Kidney (tissue), 14 donors: ENCODE data around the gene SCARB1. TPM values are rescaled to one million over a fixed set of nuclear protein-coding genes. Genes with fewer than 3 reads are reported as not detected.

Experiments
- DNase-seq, 5 donors: peaks; one replicate each; pipeline ENCODE4 v3.0.0-alpha.2; 2013 to 2020
- FAIRE-seq: peaks from 2 replicates; lab custom pipeline; 2012; peaks lifted over from hg19 to GRCh38; lab: Jason Lieb, UNC
- H3K27ac ChIP-seq, 2 donors: one replicate each; pipeline ENCODE4 v1.7.0; 2013; ENCODE audit warnings: low read depth in 2 of 2, low read length in 2 of 2, inconsistent platforms in 1 of 2
- H3K27me3 ChIP-seq: one replicate; pipeline ENCODE4 v1.7.1; 2013; ENCODE audit warnings: low read length, inconsistent platforms; ENCODE audit not compliant: control insufficient read depth, insufficient read depth
- H3K36me3 ChIP-seq, 3 donors: one replicate each; pipeline versions ENCODE4 v1.7.0 to v1.7.1; 2013; ENCODE audit warnings: low read length in 3 of 3, control low read depth in 1 of 3, inconsistent platforms in 1 of 3; ENCODE audit not compliant: insufficient read depth in 3 of 3, control insufficient read depth in 2 of 3
- H3K4me1 ChIP-seq, 3 donors: one replicate each; pipeline versions ENCODE4 v1.7.0 to v1.7.1; 2013; ENCODE audit warnings: low read length in 3 of 3, inconsistent platforms in 1 of 3, low read depth in 1 of 3; ENCODE audit not compliant: control insufficient read depth in 2 of 3, insufficient read depth in 2 of 3
- H3K4me3 ChIP-seq, 3 donors: one replicate each; pipeline versions ENCODE4 v1.7.0 to v1.8.1; 2013; ENCODE audit warnings: low read length in 3 of 3, control low read depth in 1 of 3, inconsistent platforms in 1 of 3
- H3K9ac ChIP-seq, 3 donors: one replicate each; pipeline versions ENCODE4 v1.7.0 to v1.7.1; 2013; ENCODE audit warnings: low read length in 3 of 3, control low read depth in 1 of 3, inconsistent platforms in 1 of 3
- H3K9me3 ChIP-seq, 3 donors: one replicate each; pipeline versions ENCODE4 v1.7.0 to v1.7.1; 2013; ENCODE audit warnings: low read length in 3 of 3, control low read depth in 1 of 3, inconsistent platforms in 1 of 3; ENCODE audit not compliant: control insufficient read depth in 2 of 3, insufficient read depth in 1 of 3
- intact Hi-C: fragments of 100-400 bp; cut with DNase I; formaldehyde crosslinking; loops from one replicate; pipeline ENCODE4 v1.11.1; 2022
- polyA plus RNA-seq: library from polyadenylated mRNA; stranded (reverse); fragments of 350-450 nt; fragmentation: Illumina TruSeq; extraction: RNeasy Lipid Tissue Mini Kit (QIAGEN cat#74804); gene quantifications from one replicate; pipeline ENCODE4 v1.2.3, GENCODE V29; 2014; ENCODE audit warnings: low read depth, low replicate concordance; ENCODE audit not compliant: insufficient read depth
- total RNA-seq: library from RNA; stranded (reverse); fragmentation: NEBNext Ultra II Directional; extraction: Animal tissue kit (Norgen Biotek cat#: 25700); gene quantifications from one replicate; pipeline ENCODE4 v1.2.1, GENCODE V29; 2021
- TF ChIP-seq, protein P1 (sequence below): IDR thresholded peaks from 3 replicates; pipeline ENCODE4 v1.5.1; 2012; ENCODE audit warnings: mild to moderate bottlenecking, moderate library complexity, borderline replicate concordance; ENCODE audit not compliant: insufficient read depth; ENCODE audit errors: extremely low read depth
- donor health status: control.
- donor health status: control.
- donor health status: control.
- donor health status: control.
- donor health status: control.
- donor health status: DM: yes; HTN: yes; CAD: no.
- donor health status: Normal renal cell carcinoma (clear cell type).

The SCARB1 gene
- total and polyA plus RNA-seq, 2 donors from 2014 or later: 12.3 to 13.2 TPM

- Histone ChIP-seq H3K9me3 (no peaks in the 10 kb centered on the region), H3K27ac (no peak overlapping the region), H3K9ac (no peak overlapping the region), H3K36me3 (peaks cover 0 to 3% (median 0%) of the 10 kb centered on the region in 3 donors), H3K4me1 (peaks cover 0 to 7% (median 3%) of the 10 kb centered on the region in 3 donors), H3K4me3 (no peak overlapping the region), H3K27me3 (no peaks in the 10 kb centered on the region)
- TF ChIP-seq, protein P1, sequence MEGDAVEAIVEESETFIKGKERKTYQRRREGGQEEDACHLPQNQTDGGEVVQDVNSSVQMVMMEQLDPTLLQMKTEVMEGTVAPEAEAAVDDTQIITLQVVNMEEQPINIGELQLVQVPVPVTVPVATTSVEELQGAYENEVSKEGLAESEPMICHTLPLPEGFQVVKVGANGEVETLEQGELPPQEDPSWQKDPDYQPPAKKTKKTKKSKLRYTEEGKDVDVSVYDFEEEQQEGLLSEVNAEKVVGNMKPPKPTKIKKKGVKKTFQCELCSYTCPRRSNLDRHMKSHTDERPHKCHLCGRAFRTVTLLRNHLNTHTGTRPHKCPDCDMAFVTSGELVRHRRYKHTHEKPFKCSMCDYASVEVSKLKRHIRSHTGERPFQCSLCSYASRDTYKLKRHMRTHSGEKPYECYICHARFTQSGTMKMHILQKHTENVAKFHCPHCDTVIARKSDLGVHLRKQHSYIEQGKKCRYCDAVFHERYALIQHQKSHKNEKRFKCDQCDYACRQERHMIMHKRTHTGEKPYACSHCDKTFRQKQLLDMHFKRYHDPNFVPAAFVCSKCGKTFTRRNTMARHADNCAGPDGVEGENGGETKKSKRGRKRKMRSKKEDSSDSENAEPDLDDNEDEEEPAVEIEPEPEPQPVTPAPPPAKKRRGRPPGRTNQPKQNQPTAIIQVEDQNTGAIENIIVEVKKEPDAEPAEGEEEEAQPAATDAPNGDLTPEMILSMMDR: no peak
- FAIRE-seq (no peak), DNase-seq (no peak)
- intact Hi-C loops: no loop called here
These were observed 5.7 kb downstream of the SCARB1 start for GRCh38 chr12:124857921-124858461.

DNA sequence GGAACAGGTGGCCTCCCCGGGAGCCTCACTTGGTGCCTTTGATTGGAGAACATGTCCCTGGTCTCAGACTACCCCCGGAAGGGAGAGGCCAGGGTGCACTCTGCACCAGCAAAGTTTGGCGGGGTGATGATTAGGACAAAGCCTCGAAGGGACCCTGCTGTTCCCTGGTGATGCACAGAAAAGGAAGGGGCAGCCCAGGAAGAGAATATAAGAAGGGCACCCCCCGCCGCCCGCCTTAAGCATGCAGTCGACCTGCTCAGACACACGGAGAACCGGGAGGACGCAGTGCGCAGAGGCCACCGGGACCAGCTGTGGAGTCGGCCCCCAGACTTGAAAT lies 6.9 kb downstream of the SCARB1 start:
- Histone ChIP-seq H3K27me3 (no peaks in the 10 kb centered on the region), H3K9ac (no peak overlapping the region), H3K4me1 (peaks cover 0 to 9% (median 3%) of the 10 kb centered on the region in 3 donors), H3K36me3 (peaks cover 0 to 3% (median 0%) of the 10 kb centered on the region in 3 donors), H3K27ac (no peak overlapping the region), H3K4me3 (no peak overlapping the region), H3K9me3 (no peaks in the 10 kb centered on the region)
- DNase-seq: no peak
- intact Hi-C loops: no loop called here
- FAIRE-seq: no peak
- TF ChIP-seq, protein P1: no peak

DNA sequence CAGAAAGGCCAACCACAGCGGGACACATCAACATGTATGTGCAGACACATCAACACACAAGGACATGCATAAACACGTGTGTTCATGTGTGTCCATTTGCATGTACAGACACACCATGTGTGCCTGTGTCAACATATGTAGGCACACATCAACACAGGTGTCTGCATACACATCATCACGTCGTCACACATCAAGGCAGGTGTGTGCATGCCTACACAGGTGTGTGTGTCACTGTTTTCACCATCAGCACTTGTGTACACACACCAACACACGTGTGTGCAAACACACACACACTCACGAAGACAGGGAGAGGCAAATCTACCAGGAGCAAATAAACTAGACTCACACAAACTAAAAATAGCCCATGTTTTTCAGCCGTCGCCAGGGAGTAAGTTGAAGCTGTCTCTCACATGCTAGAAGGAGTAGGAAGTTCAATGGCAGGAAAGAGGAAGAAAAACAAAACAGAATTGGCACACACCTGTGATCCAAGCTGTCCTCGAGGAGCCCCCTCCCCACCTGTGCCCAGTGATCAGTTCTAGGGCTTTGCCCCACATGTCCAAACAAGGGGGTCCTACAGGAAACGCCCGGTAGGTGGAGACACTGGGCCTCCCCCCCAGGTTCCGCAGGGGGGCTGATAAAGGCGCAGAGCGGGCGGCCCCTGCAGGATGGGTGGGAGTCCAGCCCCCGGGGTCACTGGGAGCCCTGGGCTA lies 7.4 kb downstream of the SCARB1 start:
- Histone ChIP-seq H3K27me3 (no peaks in the 10 kb centered on the region), H3K36me3 (peaks cover 0 to 3% (median 0%) of the 10 kb centered on the region in 3 donors), H3K4me1 (peaks cover 0 to 9% (median 3%) of the 10 kb centered on the region in 3 donors), H3K9ac (no peak overlapping the region), H3K4me3 (peak overlapping the region in 1 of 3 donors; percentile 7), H3K27ac (no peak overlapping the region), H3K9me3 (no peaks in the 10 kb centered on the region)
- DNase-seq (no peak), FAIRE-seq (no peak)
- intact Hi-C loops: no loop called here
- TF ChIP-seq, protein P1: no peak
